Stomach (tissue), 9 donors: ENCODE results near the gene UPF2. TPM values are rescaled to one million over a fixed set of nuclear protein-coding genes. Genes with fewer than 3 reads are reported as not detected.

Experiments
- DNase-seq, 2 donors: peaks; one replicate each; pipeline versions ENCODE4 v3.0.0 to v3.0.0-alpha.2; 2013 to 2019
- H3K27ac ChIP-seq, 5 donors: fragments of 200-600 bp in 4 of 5; sonication (generic) in 4 of 5; one replicate each; pipeline ENCODE4 v1.5.1; 2013 to 2019; ENCODE audit warnings: mild to moderate bottlenecking in 1 of 5, moderate library complexity in 1 of 5
- H3K27me3 ChIP-seq, 3 donors: fragments of 200-600 bp; sonication (generic); one replicate each; pipeline ENCODE4 v1.5.1; 2017 to 2019; ENCODE audit warnings: mixed run types in 1 of 3
- H3K36me3 ChIP-seq, 4 donors: fragments of 200-600 bp; sonication (generic); 1 replicate in 3 of 4; 2 replicates in 1 of 4; pipeline ENCODE4 v1.5.1; 2016 to 2019
- H3K4me1 ChIP-seq, 4 donors: fragments of 200-600 bp; sonication (generic); one replicate each; pipeline ENCODE4 v1.5.1; 2016 to 2019
- H3K4me3 ChIP-seq, 4 donors: fragments of 200-600 bp; sonication (generic) in 3 of 4; one replicate each; pipeline ENCODE4 v1.5.1; 2016 to 2019; ENCODE audit warnings: mild to moderate bottlenecking in 1 of 4
- H3K9me3 ChIP-seq, 4 donors: fragments of 200-600 bp; sonication (generic); one replicate each; pipeline ENCODE4 v1.5.1; 2016 to 2019
- CTCF ChIP-seq, 7 experiments: fragments of 450-650 bp in 4 of 7; fragments of 200-600 bp in 3 of 7; sonication (generic) in 3 of 7; IDR thresholded peaks; one replicate each; pipeline ENCODE4 v1.5.1; 2016 to 2019; ENCODE audit warnings: antibody characterized with exemption in 7 of 7, control low read depth in 2 of 7, mild to moderate bottlenecking in 1 of 7
- EP300 ChIP-seq: sonication (generic); formaldehyde crosslinking; IDR thresholded peaks from one replicate; pipeline ENCODE4 v1.6.1; 2017; ENCODE audit warnings: antibody characterized with exemption
- POLR2A ChIP-seq, 4 donors: fragments of 450-650 bp; IDR thresholded peaks; one replicate each; pipeline ENCODE4 v1.6.1; 2016; ENCODE audit warnings: antibody characterized with exemption in 4 of 4, control low read depth in 2 of 4, mild to moderate bottlenecking in 1 of 4, moderate library complexity in 1 of 4
- POLR2AphosphoS5 ChIP-seq, 3 donors: sonication (generic); formaldehyde crosslinking; IDR thresholded peaks; one replicate each; pipeline ENCODE4 v1.6.1; 2016; ENCODE audit warnings: antibody characterized with exemption in 3 of 3
- WGBS, 5 donors: extraction: QIAGEN DNeasy Blood & Tissue Kit in 3 of 5; methylation state at CpG; one replicate each; pipeline versions ENCODE4 v1.1.5 to v1.1.7; 2013 to 2018; 5-methylcytosine and 5-hydroxymethylcytosine counted together
- intact Hi-C: fragments of 100-400 bp; cut with DNase I; formaldehyde crosslinking; loops from one replicate; pipeline ENCODE4 v1.15.1; 2023; ENCODE audit warnings: low total_unique reads
- polyA plus RNA-seq, 3 donors: library from polyadenylated mRNA; stranded (reverse); fragments of 200-250 nt; gene quantifications; one replicate each; pipeline ENCODE4 v1.2.3, GENCODE V29; 2013
- total RNA-seq, 5 donors: library from RNA; depleted of rRNA; stranded (reverse); fragments of >200 nt; gene quantifications; one replicate each; pipeline versions ENCODE4 v1.1.0 to v1.2.3, GENCODE V29; 2014 to 2016
- donor health status: healthy with polysubstance abuse.
- donor health status: Bipolar disorder and iron deficiency.
- donor health status: healthy.

Gene UPF2
- total and polyA plus RNA-seq, 8 donors, result 8.7 to 48.6 (median 17.2) TPM

DNA sequence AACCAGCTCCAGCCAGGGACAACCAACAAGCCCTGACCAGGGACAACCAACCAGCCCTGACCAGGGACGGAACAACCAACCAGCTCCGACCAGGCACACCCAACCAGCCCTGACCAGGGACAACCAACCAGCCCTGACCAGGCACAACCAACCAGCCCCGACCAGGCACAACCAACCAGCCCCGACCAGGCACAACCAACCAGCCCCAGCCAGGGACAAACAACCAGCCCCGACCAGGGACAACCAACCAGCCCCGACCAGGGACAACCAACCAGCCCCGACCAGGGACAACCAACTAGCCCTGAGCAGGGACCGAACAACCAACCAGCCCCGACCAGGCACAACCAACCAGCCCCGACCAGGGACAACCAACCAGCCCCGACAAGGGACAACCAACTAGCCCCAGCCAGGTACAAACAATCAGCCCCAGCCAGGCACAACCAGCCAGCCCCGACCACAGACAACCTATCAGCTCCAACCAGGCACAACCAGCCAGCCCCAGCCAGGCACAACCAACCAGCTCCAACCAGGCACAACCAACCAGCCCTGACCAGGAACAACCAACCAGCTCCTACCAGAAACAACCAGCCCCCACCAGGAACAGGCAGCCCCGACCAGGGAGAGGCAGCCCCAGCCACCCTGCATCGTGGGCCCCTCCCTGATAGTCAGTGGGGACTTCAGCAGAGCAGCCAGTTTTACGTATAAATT is 163.1 kb downstream of the UPF2 start:
- Histone ChIP-seq H3K4me3 (no peak overlapping the region), H3K27me3 (no peaks in the 10 kb centered on the region), H3K27ac (no peak overlapping the region), H3K4me1 (peaks cover 18 to 29% (median 27%) of the 10 kb centered on the region in 4 donors), H3K36me3 (no peaks in the 10 kb centered on the region), H3K9me3 (no peaks in the 10 kb centered on the region)
- TF ChIP-seq POLR2A (IDR thresholded peaks at IDR 0.05), result no peak
- TF ChIP-seq CTCF (IDR thresholded peaks at IDR 0.05), result no peak
- TF ChIP-seq EP300, result no peak
- TF ChIP-seq POLR2AphosphoS5 (IDR thresholded peaks at IDR 0.05), result no peak
- WGBS, 5 donors, result 85 to 91% (median 88%) methylated on average over 11 to 15 of the region's 15 CpGs
- intact Hi-C loops, result no loop called here
- no peak for DNase-seq

GRCh38 chr10:11878776-11879175 is 163.8 kb downstream of the UPF2 start:
- H3K4me1 ChIP-seq, result peaks cover 24 to 35% (median 33%) of the 10 kb centered on the region in 4 donors
- WGBS, 5 donors, result 88 to 96% (median 92%) methylated on average over 5 to 12 of the region's 12 CpGs
- H3K27ac ChIP-seq, result no peak overlapping the region
- H3K27me3 ChIP-seq, result no peaks in the 10 kb centered on the region
- H3K4me3 ChIP-seq, result no peak overlapping the region
- intact Hi-C loops, result no loop called here
- no peaks in the 10 kb centered on the region for H3K9me3 ChIP-seq
- no peaks in the 10 kb centered on the region for H3K36me3 ChIP-seq
- DNase-seq, result no peak
- TF ChIP-seq POLR2AphosphoS5 (IDR thresholded peaks at IDR 0.05), result no peak
- no peak for TF ChIP-seq CTCF (IDR thresholded peaks at IDR 0.05)
- TF ChIP-seq POLR2A (IDR thresholded peaks at IDR 0.05), result no peak
- no peak for TF ChIP-seq EP300

GRCh38 chr10:11877591-11877905 is 165.1 kb downstream of the UPF2 start:
- Histone ChIP-seq H3K27ac (no peak overlapping the region), H3K36me3 (no peaks in the 10 kb centered on the region), H3K9me3 (no peaks in the 10 kb centered on the region), H3K27me3 (no peaks in the 10 kb centered on the region), H3K4me3 (no peak overlapping the region), H3K4me1 (peaks cover 24 to 36% (median 33%) of the 10 kb centered on the region in 4 donors)
- no peak for DNase-seq
- intact Hi-C loops, result no loop called here
- no peak for TF ChIP-seq POLR2A (IDR thresholded peaks at IDR 0.05)
- TF ChIP-seq POLR2AphosphoS5 (IDR thresholded peaks at IDR 0.05), result no peak
- no peak for TF ChIP-seq EP300
- TF ChIP-seq CTCF (IDR thresholded peaks at IDR 0.05), result no peak
- 65 to 87% (median 73%) methylated on average over 3 to 13 of the region's 13 CpGs for WGBS, 5 donors

GRCh38 chr10:11876805-11877590 is 165.6 kb downstream of the UPF2 start:
- no peaks in the 10 kb centered on the region for H3K27me3 ChIP-seq
- intact Hi-C loops, result no loop called here
- no peak overlapping the region for H3K4me3 ChIP-seq
- no peaks in the 10 kb centered on the region for H3K36me3 ChIP-seq
- H3K9me3 ChIP-seq, result no peaks in the 10 kb centered on the region
- 87 to 92% (median 90%) methylated on average over 18 to 19 of the region's 19 CpGs for WGBS, 5 donors
- TF ChIP-seq CTCF (IDR thresholded peaks at IDR 0.05), result no peak
- TF ChIP-seq POLR2AphosphoS5 (IDR thresholded peaks at IDR 0.05), result no peak
- no peak for TF ChIP-seq EP300
- TF ChIP-seq POLR2A (IDR thresholded peaks at IDR 0.05), result no peak
- no peak for DNase-seq
- peaks cover 24 to 36% (median 33%) of the 10 kb centered on the region in 4 donors for H3K4me1 ChIP-seq
- peak overlapping the region in 4 of 5 donors; percentile 74 to 86 (median 76) for H3K27ac ChIP-seq
